HG03159 (cell line): ENCODE results near the gene ORC3.
"Not testable (repeated sequence)": the region's sequence is repeated elsewhere in the genome, so short reads cannot be mapped to it uniquely, and the experiment has no call there.

ENCODE experiments used
- ATAC-seq: cut with Tn5 transposase; IDR thresholded peaks from one replicate; pipeline ENCODE4 v1.9.1; 2021; ENCODE audit warnings: mild to moderate bottlenecking, moderate library complexity; ENCODE audit not compliant: unreplicated experiment

The ORC3 gene

GRCh38 chr6:87590990-87591389 is 1.1 kb downstream of the ORC3 start:
- no peak for ATAC-seq

DNA sequence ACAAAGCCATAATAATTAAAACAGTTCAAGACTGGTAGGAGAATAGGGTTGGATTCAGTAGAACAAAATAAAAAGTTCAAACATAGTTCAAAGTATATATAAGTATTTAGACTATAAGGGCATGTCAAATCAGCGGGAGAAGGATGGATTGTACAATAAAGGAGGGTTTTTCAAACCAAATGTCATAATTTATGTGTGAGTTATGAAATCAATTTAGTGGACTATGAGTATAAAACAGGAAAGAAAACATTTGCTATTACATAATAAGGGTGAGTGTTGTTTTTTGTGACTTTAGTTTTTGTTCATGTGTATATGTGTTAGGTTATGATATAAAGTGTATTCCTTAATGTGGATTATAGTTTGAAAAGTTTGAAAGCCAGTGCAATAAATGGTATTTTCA is 10.6 kb downstream of the ORC3 start:
- no peak for ATAC-seq

DNA sequence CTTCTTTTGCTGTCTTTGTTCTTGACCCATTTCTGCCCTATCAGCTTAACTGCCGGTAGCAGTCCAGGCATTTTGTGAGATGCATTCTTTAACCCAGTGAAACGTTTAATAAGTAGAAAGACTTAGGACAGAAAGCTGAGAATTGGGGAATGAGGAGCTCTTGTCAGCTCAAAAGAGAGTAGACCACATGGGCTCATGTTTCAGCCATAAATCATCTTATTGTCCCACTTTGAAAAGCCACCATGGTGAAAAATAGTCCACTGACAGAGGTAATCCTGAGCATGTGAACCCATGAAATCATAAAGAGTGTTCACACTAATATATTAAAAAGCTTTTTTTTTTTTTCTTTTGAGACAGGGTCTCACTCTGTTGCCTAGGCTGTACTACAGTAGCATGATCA is 16.3 kb downstream of the ORC3 start:
- no peak for ATAC-seq

GRCh38 chr6:87608802-87609201 is 18.9 kb downstream of the ORC3 start:
- no peak for ATAC-seq

GRCh38 chr6:87613018-87613417 is 23.1 kb downstream of the ORC3 start:
- not testable (repeated sequence) for ATAC-seq

GRCh38 chr6:87617405-87617804 is 27.5 kb downstream of the ORC3 start:
- no peak for ATAC-seq

- ATAC-seq = no peak
Observed at GRCh38 chr6:87618531-87618930, 28.6 kb downstream of the ORC3 start.

GRCh38 chr6:87623248-87623647 is 33.3 kb downstream of the ORC3 start:
- no peak for ATAC-seq

- no peak for ATAC-seq
Observed at GRCh38 chr6:87628424-87628823, 38.5 kb downstream of the ORC3 start.

- no peak for ATAC-seq
Observed at GRCh38 chr6:87628881-87629280, 38.9 kb downstream of the ORC3 start.

- no peak for ATAC-seq
Observed at GRCh38 chr6:87630746-87631145, 40.8 kb downstream of the ORC3 start.

DNA sequence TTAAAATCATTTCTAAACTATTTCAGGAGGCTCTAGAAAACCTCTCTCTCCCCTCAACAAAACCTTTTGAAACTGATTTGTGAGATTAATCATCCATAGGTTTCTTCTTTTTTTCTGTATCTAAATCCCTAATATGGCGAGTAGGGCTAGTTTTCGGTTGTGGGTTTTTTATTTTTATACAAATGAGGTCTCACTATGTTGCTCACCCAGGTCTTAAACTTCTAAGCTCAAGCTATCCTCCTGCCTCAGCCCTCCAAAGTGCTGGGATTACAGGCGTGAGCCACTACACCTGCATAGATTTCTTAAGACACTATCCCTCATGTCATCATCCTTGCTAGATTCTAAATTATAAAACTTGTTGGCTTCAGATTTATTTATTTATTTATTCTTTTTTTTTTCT is 43.9 kb downstream of the ORC3 start:
- ATAC-seq = no peak

GRCh38 chr6:87636315-87636714 is 46.4 kb downstream of the ORC3 start:
- ATAC-seq = no peak

DNA sequence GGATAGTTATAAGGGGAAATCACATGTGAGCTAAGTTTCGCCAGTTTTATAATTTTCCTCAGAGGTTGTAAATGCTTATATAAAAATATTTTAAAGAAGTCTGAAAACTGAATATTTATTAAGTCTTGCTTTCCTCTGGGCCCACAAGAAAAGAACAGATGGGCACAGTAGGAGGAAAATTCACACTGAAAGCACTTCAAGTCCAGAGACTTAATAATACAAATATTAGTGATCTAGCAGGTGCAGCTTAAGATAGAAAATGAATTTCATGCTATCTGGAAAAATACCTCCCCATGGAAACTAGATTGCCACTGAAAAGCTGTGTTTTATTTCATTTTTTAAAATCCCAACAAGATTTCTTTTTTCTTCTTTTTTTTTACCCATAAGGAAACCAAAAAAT is 47.2 kb downstream of the ORC3 start:
- no peak for ATAC-seq

- no peak for ATAC-seq
Observed at GRCh38 chr6:87639373-87639772, 49.4 kb downstream of the ORC3 start.

DNA sequence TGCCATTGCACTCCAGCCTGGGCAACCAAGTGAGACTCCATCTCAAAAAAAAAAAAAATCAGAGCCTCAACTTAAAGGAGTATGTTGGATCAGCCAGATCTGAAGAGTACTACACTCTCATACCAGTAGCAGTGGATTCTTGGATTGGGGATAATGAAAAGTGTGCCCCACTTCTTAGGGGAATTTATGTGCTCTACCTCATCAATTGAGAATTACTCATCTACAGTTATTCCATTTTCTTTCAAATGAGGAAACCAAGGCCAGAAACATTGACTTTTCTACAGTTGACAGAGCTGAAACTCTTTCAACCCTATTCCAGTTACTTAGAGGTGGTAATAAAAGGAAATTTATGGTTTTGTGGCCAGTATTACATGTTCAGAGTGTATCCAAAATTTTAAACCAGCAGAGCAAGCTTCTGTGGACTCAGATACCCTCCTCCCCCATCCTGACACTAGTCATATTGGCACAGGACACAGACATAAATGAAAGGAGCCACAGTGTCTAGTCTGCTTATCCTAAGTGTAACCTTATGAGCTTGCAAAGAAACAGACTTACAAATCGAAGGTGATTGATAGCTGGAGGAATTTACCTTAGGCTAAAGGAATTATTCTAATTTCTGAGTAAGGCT is 51.2 kb downstream of the ORC3 start:
- no peak for ATAC-seq

DNA sequence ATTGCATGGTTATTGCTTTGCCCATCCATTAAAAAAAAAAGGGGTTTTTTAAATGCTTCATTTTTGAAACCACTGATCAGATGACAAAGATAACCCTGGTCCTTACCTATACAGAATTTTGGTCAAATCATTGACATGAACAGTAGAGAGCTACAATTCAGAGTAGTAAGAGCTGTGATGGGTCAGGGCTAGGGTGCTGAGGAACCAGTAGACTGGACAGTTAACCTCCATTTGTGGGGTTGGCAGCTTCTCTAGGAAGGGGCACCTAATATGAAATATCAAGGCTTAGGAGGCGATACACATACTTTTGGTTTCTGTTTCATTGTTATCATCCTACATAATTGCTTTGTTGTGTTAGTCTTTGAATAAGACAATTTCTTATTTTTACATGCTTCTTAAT is 55.1 kb downstream of the ORC3 start:
- ATAC-seq = peak; percentile 62

- no peak for ATAC-seq
Observed at GRCh38 chr6:87653074-87653962, 63.4 kb downstream of the ORC3 start.

DNA sequence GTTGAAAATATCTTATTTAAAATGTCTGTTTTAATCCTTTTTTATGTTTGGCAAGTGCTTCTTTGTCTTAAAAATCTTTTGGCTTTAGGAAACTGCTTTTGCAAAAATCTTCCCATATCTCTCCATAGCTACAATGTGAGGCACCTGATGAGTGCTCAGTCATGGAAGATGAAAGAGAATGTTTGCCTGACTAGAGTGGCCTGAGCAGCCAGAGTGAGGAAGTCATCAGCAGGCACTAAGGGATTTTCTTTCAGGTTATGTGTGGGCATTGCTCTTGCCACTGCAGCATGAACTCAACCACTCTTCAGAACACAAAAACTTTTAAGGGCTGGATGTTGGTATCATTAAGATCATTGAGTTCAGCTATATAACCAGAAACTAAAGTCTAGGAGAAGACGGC is 64.2 kb downstream of the ORC3 start:
- no peak for ATAC-seq

DNA sequence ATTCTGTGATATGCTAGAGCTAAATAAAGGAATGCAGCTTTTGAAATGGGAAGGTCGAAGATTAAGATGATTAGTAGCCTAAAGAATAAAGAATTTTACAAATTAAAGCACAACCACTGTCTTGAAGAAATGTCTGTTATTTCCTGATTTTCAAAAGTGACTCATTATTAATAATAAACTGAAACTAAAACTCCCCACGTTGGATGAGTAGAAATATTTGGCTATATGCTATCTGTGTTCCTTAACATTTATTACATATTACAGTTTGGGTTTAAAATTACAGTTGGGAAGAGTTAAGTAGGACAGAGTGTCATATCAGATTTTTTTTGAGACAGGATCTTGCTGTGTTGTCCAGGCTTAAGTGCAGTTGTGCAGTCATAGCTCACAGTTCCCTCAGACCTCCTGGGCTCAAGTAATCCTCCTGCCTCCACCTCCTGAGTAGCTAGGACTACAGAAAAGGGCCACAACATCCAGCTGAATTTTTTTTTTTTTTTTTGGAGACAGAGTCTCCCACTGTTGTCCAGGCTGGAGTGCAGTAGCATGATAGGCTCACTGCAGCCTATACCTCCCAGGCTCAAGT is 65.0 kb downstream of the ORC3 start:
- ATAC-seq = no peak

- no peak for ATAC-seq
Observed at GRCh38 chr6:87655824-87656223, 65.9 kb downstream of the ORC3 start.

GRCh38 chr6:87656857-87657256 is 66.9 kb downstream of the ORC3 start:
- ATAC-seq = peak; percentile 78
